ENCODE results near the gene GAREM1. TPM values are rescaled to one million over a fixed set of nuclear protein-coding genes. Genes with fewer than 3 reads are reported as not detected.

The GAREM1 gene
- total RNA-seq, 6 donors from 2014 or later = 8.1 to 21.0 (median 13.7) TPM

GRCh38 chr18:32454593-32454992 is 16.1 kb downstream of the GAREM1 start:
- WGBS, 2 donors = 39 to 53% methylated on average over 1 of the region's 1 CpG
- TF ChIP-seq POLR2A (IDR thresholded peaks at IDR 0.05) (no peak), EP300 (IDR thresholded peaks at IDR 0.05) (no peak), CTCF (IDR thresholded peaks at IDR 0.05) (no peak), POLR2AphosphoS5 (IDR thresholded peaks at IDR 0.05) (no peak)

GRCh38 chr18:32450874-32451273 is 19.8 kb downstream of the GAREM1 start:
- no peaks in the 10 kb centered on the region for H3K4me1 ChIP-seq
- no peak for ATAC-seq (ENCODE audit: low FRiP score in 2 of 2)
- no peak overlapping the region for H3K27ac ChIP-seq
- TF ChIP-seq POLR2A (IDR thresholded peaks at IDR 0.05) (no peak), POLR2AphosphoS5 (IDR thresholded peaks at IDR 0.05) (no peak), CTCF (IDR thresholded peaks at IDR 0.05) (no peak), EP300 (IDR thresholded peaks at IDR 0.05) (no peak)
- peak in 1 of 2 donors; percentile 66 for DNase-seq
- no peaks in the 10 kb centered on the region for H3K27me3 ChIP-seq
- no peaks in the 10 kb centered on the region for H3K36me3 ChIP-seq
- H3K4me3 ChIP-seq = no peak overlapping the region
- H3K9me3 ChIP-seq = no peaks in the 10 kb centered on the region

More at GRCh38 chr18:32454593-32454992, 16.1 kb downstream of the GAREM1 start:
- peak in 1 of 2 donors; percentile 41 for ATAC-seq (ENCODE audit: low FRiP score in 2 of 2)
- Histone ChIP-seq H3K4me3 (no peak overlapping the region), H3K27me3 (no peaks in the 10 kb centered on the region), H3K9me3 (no peaks in the 10 kb centered on the region), H3K36me3 (no peaks in the 10 kb centered on the region), H3K4me1 (no peaks in the 10 kb centered on the region), H3K27ac (no peak overlapping the region)
- DNase-seq = no peak

GRCh38 chr18:32450026-32450691 is 20.5 kb downstream of the GAREM1 start:
- WGBS, 2 donors = 68 to 83% methylated on average over 3 of the region's 3 CpGs
- TF ChIP-seq POLR2AphosphoS5 (IDR thresholded peaks at IDR 0.05) = no peak
- TF ChIP-seq CTCF (IDR thresholded peaks at IDR 0.05) = no peak
- TF ChIP-seq POLR2A (IDR thresholded peaks at IDR 0.05) = no peak
- no peak for TF ChIP-seq EP300 (IDR thresholded peaks at IDR 0.05)
- no peaks in the 10 kb centered on the region for H3K27me3 ChIP-seq
- no peaks in the 10 kb centered on the region for H3K9me3 ChIP-seq
- no peak overlapping the region for H3K27ac ChIP-seq
- no peaks in the 10 kb centered on the region for H3K4me1 ChIP-seq
- no peak overlapping the region for H3K4me3 ChIP-seq
- DNase-seq (no peak), ATAC-seq (ENCODE audit: low FRiP score in 2 of 2) (no peak)
- no peaks in the 10 kb centered on the region for H3K36me3 ChIP-seq

- DNase-seq = no peak
- 64 to 76% methylated on average over 3 of the region's 3 CpGs for WGBS, 2 donors
- no peak for ATAC-seq (ENCODE audit: low FRiP score in 2 of 2)
- H3K9me3 ChIP-seq = no peaks in the 10 kb centered on the region
- H3K36me3 ChIP-seq = no peaks in the 10 kb centered on the region
- no peaks in the 10 kb centered on the region for H3K4me1 ChIP-seq
- TF ChIP-seq CTCF (IDR thresholded peaks at IDR 0.05) (no peak), POLR2A (IDR thresholded peaks at IDR 0.05) (no peak), POLR2AphosphoS5 (IDR thresholded peaks at IDR 0.05) (no peak), EP300 (IDR thresholded peaks at IDR 0.05) (no peak)
- no peak overlapping the region for H3K27ac ChIP-seq
- no peaks in the 10 kb centered on the region for H3K27me3 ChIP-seq
- H3K4me3 ChIP-seq = no peak overlapping the region
Observed at GRCh38 chr18:32446780-32447179, 23.9 kb downstream of the GAREM1 start.

- Histone ChIP-seq H3K4me3 (no peak overlapping the region), H3K27me3 (no peaks in the 10 kb centered on the region), H3K9me3 (no peaks in the 10 kb centered on the region), H3K36me3 (no peaks in the 10 kb centered on the region), H3K27ac (no peak overlapping the region), H3K4me1 (peaks cover 0 to 4% (median 0%) of the 10 kb centered on the region in 4 donors)
- no peak for TF ChIP-seq POLR2A (IDR thresholded peaks at IDR 0.05)
- no peak for TF ChIP-seq CTCF (IDR thresholded peaks at IDR 0.05)
- TF ChIP-seq EP300 (IDR thresholded peaks at IDR 0.05) = no peak
- TF ChIP-seq POLR2AphosphoS5 (IDR thresholded peaks at IDR 0.05) = no peak
- ATAC-seq (ENCODE audit: low FRiP score in 2 of 2) = no peak
- 88 to 91% methylated on average over 1 of the region's 1 CpG for WGBS, 2 donors
- DNase-seq = no peak
Observed at GRCh38 chr18:32445846-32446245, 24.8 kb downstream of the GAREM1 start.

All from upper lobe of left lung (tissue), 6 donors.